Ectodermal cell (in vitro differentiated cells): ENCODE measurements around the gene NSMF.
"Not testable (repeated sequence)": the region's sequence is repeated elsewhere in the genome, so short reads cannot be mapped to it uniquely, and the experiment has no call there.

Experiments used
- H3K27ac ChIP-seq: 2 replicates; pipeline ENCODE4 v1.7.0; 2013; ENCODE audit warnings: mild to moderate bottlenecking, low read depth, low read length; ENCODE audit not compliant: insufficient read depth, poor library complexity, severe bottlenecking
- H3K27me3 ChIP-seq: 2 replicates; pipeline ENCODE4 v1.7.0; 2013; ENCODE audit warnings: mild to moderate bottlenecking, low read length; ENCODE audit not compliant: insufficient read depth, control insufficient read depth, poor library complexity, severe bottlenecking
- H3K36me3 ChIP-seq: one replicate; pipeline ENCODE4 v1.7.0; 2013; ENCODE audit warnings: low read length; ENCODE audit not compliant: control insufficient read depth, insufficient read depth
- H3K4me1 ChIP-seq: one replicate; pipeline ENCODE4 v1.7.0; 2013; ENCODE audit warnings: low read length; ENCODE audit not compliant: control insufficient read depth, insufficient read depth
- H3K4me3 ChIP-seq: 2 replicates; pipeline ENCODE4 v1.7.0; 2013; ENCODE audit warnings: low read depth, low read length, control low read depth; ENCODE audit not compliant: insufficient read depth
- H3K9me3 ChIP-seq: 2 replicates; pipeline ENCODE4 v1.7.0; 2013; ENCODE audit warnings: mild to moderate bottlenecking, low read length, moderate library complexity; ENCODE audit not compliant: control insufficient read depth
- WGBS, 2 experiments: methylation state at CpG; one replicate each; pipeline ENCODE4 v1.1.7; 2013; ENCODE audit warnings: missing lambda C conversion rate in 2 of 2; 5-methylcytosine and 5-hydroxymethylcytosine counted together

Gene NSMF

DNA sequence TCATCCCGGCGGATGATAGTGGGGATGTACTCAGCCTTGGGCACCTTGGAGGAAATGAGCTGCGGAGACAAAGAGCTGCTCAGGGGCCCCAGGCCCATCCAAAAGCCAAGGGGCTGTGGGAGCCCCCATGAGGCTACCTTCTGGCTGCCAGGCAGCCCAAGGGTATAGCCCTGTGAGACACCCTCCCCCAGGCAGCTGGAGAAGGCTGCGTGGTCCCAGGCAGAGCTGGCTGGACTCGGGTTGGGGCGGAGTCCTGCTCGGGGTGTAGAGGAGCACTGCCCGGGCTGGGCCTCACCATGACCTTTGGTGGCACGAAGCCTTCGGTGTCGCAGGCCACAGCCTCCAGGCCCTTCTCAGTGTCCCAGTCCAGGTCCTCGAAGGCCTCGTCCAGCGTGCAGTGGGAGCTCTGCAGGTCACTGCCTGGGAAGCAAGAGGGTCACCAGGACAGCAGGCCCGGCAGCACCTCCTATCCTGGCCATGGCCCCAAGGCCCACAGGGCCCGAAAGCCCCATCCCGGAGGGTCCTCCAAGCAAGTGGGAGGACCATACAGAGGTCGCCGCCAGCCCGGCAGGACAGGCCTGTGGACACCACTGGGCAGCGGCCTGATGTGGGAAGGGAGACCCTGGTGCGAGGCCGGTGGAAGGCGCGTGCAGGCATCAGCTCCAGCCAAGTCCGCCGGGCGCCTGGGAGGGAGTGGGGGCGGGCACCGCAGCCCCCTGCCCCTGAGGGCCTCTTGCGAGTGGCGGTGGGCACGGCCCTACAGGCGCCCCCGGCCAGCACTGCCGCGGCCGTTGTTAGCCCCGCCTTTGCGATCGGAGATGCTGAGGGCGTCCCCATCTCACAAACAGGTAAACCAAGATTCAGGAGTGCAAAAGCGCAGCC lies 6.1 kb downstream of the NSMF start:
- Histone ChIP-seq H3K27me3 (no peaks in the 10 kb centered on the region), H3K4me1 (peaks cover 16% of the 10 kb centered on the region), H3K4me3 (peak overlapping the region; percentile 22), H3K27ac (no peak overlapping the region), H3K9me3 (no peaks in the 10 kb centered on the region), H3K36me3 (peaks cover 22% of the 10 kb centered on the region)
- WGBS, 2 experiments: 84 to 85% methylated on average over 43 of the region's 43 CpGs

DNA sequence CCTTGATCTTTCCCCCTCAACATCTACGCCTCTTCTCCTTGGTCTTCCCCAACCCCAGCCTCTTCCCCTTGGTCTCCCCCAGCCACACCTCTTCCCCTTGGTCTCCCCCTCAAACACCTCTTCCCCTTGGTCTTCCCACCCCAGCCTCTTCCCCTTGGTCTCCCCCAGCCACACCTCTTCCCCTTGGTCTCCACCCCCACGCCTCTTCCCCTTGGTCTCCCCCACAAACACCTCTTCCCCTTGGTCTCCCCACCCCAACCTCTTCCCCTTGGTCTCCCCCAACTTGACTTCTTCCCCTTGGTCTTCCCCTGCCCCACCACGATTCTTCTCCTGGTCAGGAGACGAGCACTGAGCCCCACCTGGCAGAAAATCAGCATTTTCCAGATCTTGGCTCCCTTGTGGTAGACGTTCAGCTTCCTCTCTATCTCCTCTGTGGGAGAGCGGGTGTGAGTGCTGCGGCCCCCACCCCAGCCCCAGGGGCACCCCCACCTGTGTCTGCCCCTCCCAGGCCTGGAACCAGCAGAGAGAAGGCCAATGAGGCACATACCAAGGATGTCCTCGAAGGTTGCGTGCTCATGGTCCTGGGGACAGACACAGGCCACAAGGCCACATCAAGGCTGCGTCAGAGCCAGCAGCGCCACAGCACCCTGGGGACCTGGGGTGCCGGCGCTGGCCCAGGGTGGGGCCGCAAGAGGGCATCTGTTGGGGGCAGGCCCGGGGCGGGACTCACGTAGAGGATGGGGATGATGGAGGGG lies 7.0 kb downstream of the NSMF start:
- Histone ChIP-seq H3K4me3 (no peak overlapping the region), H3K27me3 (no peaks in the 10 kb centered on the region), H3K36me3 (peaks cover 22% of the 10 kb centered on the region), H3K4me1 (peaks cover 8% of the 10 kb centered on the region), H3K27ac (no peak overlapping the region), H3K9me3 (no peaks in the 10 kb centered on the region)
- 96 to 97% methylated on average over 17 of the region's 17 CpGs for WGBS, 2 experiments

DNA sequence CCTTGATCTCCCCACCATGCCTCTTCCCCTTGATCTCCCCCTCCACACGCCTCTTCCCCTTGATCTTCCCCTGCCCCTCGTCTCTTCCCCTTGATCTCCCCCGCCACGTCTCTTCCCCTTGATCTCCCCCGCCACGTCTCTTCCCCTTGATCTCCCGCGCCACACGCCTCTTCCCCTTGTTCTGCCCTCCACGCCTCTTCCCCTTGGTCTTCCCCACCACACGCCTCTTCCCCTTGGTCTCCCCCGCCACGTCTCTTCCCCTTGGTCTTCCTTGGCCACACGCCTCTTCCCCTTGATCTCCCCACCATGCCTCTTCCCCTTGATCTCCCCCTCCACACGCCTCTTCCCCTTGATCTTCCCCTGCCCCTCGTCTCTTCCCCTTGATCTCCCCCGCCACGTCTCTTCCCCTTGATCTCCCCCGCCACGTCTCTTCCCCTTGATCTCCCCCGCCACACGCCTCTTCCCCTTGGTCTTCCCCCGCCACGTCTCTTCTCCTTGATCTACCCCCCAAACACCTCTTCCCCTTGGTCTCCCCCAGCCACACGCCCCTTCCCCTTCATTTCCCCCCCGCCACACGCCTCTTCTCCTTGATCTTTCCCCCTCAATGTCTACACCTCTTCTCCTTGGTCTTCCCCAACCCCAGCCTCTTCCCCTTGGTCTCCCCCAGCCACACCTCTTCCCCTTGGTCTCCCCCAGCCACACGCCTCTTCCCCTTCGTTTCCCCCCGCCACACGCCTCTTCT lies 7.7 kb downstream of the NSMF start:
- not testable (repeated sequence) for H3K4me1 ChIP-seq, H3K9me3 ChIP-seq, H3K27me3 ChIP-seq, H3K27ac ChIP-seq, H3K4me3 ChIP-seq
- H3K36me3 ChIP-seq: peaks cover 16% of the 10 kb centered on the region
- 94 to 95% methylated on average over 11 to 16 of the region's 31 CpGs for WGBS, 2 experiments

DNA sequence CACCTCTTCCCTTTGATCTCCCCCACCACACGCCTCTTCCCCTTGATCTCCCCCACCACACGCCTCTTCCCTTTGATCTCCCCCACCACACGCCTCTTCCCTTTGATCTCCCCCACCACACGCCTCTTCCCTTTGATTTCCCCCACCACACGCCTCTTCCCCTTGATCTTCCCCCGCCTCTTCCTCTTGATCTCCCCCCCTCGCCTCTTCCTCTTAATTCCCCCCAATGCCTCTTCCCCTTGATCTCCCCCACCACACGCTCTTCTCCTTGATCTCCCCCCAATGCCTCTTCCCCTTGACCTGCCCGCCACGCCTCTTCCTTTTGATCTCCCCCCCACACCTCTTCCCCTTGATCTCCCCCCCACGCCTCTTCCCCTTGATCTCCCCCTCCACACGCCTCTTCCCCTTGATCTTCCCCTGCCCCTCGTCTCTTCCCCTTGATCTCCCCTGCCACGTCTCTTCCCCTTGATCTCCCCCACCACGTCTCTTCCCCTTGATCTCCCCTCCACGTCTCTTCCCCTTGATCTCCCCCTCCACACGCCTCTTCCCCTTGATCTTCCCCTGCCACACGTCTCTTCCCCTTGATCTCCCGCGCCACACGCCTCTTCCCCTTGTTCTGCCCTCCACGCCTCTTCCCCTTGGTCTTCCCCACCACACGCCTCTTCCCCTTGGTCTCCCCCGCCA lies 8.5 kb downstream of the NSMF start:
- peaks cover 16% of the 10 kb centered on the region for H3K36me3 ChIP-seq
- H3K4me1 ChIP-seq, H3K27me3 ChIP-seq, H3K4me3 ChIP-seq, H3K27ac ChIP-seq, H3K9me3 ChIP-seq: not testable (repeated sequence)
- 92 to 93% methylated on average over 16 to 17 of the region's 24 CpGs for WGBS, 2 experiments

DNA sequence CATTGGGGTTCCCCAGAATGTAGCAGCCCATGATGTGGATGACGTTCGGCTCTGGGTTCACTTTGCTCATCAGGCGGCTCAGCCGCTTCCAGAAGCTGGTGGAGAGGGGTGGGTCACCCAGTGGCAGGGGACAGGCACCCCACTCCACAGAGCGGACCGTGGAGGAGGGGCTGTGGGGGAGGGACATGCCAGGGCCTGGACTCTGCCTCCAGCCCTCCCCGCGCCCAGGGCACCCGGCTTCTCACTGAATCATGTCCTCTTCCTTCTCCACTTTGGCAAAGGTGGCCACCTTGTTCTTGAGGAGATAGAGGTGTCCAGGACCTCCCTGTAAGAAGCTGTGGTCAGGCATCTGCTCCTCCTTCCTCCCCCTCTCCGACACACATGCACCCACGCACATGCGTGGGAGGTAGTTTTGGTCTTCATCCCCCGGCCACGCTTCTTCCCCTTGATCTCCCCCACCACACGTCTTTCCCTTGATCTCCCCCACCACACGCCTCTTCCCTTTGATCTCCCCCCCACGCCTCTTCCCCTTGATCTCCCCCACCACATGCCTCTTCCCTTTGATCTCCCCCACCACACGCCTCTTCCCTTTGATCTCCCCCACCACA lies 9.1 kb downstream of the NSMF start:
- peaks cover 10% of the 10 kb centered on the region for H3K36me3 ChIP-seq
- H3K9me3 ChIP-seq: no peaks in the 10 kb centered on the region
- H3K4me1 ChIP-seq: peaks cover 8% of the 10 kb centered on the region
- no peak overlapping the region for H3K27ac ChIP-seq
- WGBS, 2 experiments: 95% methylated on average over 18 of the region's 18 CpGs
- no peaks in the 10 kb centered on the region for H3K27me3 ChIP-seq
- H3K4me3 ChIP-seq: no peak overlapping the region

DNA sequence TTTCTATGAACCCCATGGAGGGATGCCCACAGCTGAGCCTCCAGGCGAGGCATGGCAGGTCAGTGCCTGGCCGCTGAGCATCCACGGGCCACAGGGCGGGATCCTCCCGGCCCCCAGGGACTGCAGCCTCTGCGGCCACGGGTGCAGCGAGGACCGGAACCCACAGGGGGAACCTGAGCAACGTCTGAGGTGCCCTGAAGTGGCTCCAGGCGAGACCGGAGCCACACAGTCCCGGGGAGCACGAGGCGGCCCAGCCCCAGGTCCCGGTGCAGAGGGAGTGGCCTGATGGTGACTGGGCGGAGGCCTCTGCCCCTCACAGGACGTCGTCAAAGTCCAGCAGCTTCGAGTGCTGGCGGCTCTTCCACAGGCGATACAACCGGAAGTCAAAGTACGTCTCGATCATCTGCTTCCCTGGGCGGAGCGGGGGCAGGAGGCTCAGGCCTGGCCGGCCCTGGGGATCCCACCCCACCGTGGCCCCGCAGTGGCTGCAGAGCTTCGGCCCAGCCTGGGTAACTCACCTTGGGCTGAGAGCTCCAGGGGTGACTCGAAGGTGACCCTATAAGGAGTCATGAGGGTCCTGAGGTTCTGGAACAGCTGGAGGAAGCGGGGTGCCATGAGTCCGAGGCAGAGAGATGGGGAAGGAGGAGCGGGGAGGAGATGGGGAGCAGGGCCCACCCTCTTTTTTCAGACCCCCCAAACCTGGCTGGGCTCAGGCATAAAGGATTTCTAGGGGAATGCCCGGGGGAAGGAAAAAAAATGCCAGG lies 9.9 kb downstream of the NSMF start:
- no peaks in the 10 kb centered on the region for H3K9me3 ChIP-seq
- 93 to 94% methylated on average over 36 of the region's 36 CpGs for WGBS, 2 experiments
- no peaks in the 10 kb centered on the region for H3K27me3 ChIP-seq
- H3K4me3 ChIP-seq: no peak overlapping the region
- H3K36me3 ChIP-seq: peaks cover 10% of the 10 kb centered on the region
- peaks cover 1% of the 10 kb centered on the region for H3K4me1 ChIP-seq
- no peak overlapping the region for H3K27ac ChIP-seq

DNA sequence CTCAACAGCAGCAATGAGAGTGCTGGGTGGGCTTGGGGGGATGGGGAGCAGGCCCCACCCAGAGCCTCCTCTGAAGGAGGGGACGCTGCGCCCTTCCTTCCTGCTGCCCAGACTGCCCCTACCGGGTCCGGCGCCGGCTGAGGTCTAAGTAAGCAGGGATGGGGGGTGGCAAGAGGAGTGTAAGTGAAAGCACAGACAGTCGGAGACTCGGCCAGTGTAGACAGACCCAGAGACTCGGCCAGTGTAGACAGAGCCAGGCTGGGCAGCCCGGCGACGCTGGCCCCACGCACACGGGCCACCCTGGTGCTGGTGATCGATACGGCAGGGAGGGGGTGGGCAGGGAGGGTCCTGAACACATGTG lies 10.6 kb downstream of the NSMF start:
- Histone ChIP-seq H3K27me3 (no peaks in the 10 kb centered on the region), H3K4me3 (no peak overlapping the region), H3K9me3 (no peaks in the 10 kb centered on the region), H3K36me3 (peaks cover 10% of the 10 kb centered on the region), H3K27ac (no peak overlapping the region), H3K4me1 (no peaks in the 10 kb centered on the region)
- 96% methylated on average over 16 of the region's 16 CpGs for WGBS, 2 experiments

DNA sequence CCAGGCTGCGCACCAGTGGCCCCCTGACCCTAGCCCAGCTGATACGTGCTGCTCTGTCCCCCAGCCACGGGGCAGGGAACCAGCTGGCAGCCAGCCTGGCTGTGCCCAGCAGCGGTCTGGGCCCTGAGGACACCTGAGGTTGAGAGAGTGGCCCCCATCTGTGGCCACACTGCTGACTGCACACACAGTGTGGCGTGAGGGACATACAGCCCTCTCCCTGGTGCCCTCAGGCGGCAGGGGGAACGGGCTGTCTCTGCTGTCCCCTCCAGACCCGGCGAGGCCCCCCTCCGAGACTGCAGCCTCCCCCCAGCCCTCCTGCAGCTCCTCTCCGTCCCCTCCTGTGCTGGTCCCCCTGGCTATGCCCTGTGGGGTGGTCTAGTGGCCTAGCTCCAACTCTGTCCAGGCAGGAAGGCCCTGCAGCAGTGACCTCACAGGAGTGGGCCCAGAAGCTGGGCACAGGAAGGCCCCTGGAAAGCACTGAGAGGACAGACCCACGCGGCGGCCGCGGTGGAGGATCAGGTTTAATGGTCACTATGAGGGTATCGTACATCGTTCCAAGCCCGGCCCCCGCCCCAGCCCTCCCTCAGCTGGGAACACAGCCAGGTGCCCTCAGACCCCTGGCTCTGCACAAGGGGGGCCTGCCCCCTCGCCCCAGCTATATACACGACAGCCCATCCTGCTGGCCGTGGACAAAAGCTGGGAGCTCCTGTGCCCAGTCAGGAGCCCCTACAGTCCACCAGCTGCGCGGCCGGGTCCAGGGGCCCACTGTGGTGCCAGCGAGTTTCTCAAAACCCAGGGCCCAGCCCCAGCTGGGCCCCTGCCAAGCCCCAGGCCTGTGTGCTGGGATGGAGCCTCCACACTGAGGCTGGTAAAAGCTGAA lies 11.2 kb downstream of the NSMF start:
- H3K4me3 ChIP-seq: no peak overlapping the region
- peaks cover 1% of the 10 kb centered on the region for H3K27me3 ChIP-seq
- H3K4me1 ChIP-seq: no peaks in the 10 kb centered on the region
- no peak overlapping the region for H3K27ac ChIP-seq
- no peaks in the 10 kb centered on the region for H3K9me3 ChIP-seq
- peaks cover 10% of the 10 kb centered on the region for H3K36me3 ChIP-seq
- WGBS, 2 experiments: 94% methylated on average over 27 of the region's 27 CpGs
